ENCODE results near the gene PGD.

PGD gene

GRCh38 chr1:10434590-10434989, 35.7 kb downstream of the PGD start:
- no peak for DNase-seq (ENCODE audit: extremely low read depth, low read depth)
- TF ChIP-seq CTCF (IDR thresholded peaks at IDR 0.05; ENCODE audit: low read depth, low read length, missing control alignments), result no peak
- H3K4me3 ChIP-seq (replicated peaks; ENCODE audit: low read depth, low read length), result no peak overlapping the region

GRCh38 chr1:10437052-10437451, 38.2 kb downstream of the PGD start:
- no peak overlapping the region for H3K4me3 ChIP-seq (replicated peaks; ENCODE audit: low read depth, low read length)
- no peak for DNase-seq (ENCODE audit: extremely low read depth, low read depth)
- TF ChIP-seq CTCF (IDR thresholded peaks at IDR 0.05; ENCODE audit: low read depth, low read length, missing control alignments), result no peak

GRCh38 chr1:10438677-10439163, 39.9 kb downstream of the PGD start:
- no peak overlapping the region for H3K4me3 ChIP-seq (replicated peaks; ENCODE audit: low read depth, low read length)
- no peak for DNase-seq (ENCODE audit: extremely low read depth, low read depth)
- no peak for TF ChIP-seq CTCF (IDR thresholded peaks at IDR 0.05; ENCODE audit: low read depth, low read length, missing control alignments)

- no peak overlapping the region for H3K4me3 ChIP-seq (replicated peaks; ENCODE audit: low read depth, low read length)
- DNase-seq (ENCODE audit: extremely low read depth, low read depth), result no peak
- no peak for TF ChIP-seq CTCF (IDR thresholded peaks at IDR 0.05; ENCODE audit: low read depth, low read length, missing control alignments)
Observed at GRCh38 chr1:10440305-10440704, 41.4 kb downstream of the PGD start.

DNA sequence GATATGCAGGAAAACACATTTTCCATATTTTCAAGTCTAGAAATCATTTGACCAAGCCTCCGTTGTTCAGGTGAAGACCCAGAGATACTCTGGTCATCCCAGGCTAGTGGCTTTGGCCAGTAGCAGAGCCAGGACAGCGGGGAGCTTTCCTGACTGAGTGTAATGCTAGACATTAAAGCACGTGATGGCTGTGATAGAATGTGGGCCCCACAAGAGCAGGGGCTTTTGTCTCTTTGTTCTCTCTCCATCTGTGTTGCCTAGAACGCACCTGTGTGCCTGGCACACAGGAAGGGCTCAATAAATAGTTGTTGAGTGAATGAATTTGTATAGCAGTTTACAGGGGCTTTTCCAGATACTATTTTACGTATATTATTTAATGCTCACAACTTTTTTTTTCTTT, 41.9 kb downstream of the PGD start:
- H3K4me3 ChIP-seq (replicated peaks; ENCODE audit: low read depth, low read length), result no peak overlapping the region
- TF ChIP-seq CTCF (IDR thresholded peaks at IDR 0.05; ENCODE audit: low read depth, low read length, missing control alignments), result no peak
- DNase-seq (ENCODE audit: extremely low read depth, low read depth), result no peak

DNA sequence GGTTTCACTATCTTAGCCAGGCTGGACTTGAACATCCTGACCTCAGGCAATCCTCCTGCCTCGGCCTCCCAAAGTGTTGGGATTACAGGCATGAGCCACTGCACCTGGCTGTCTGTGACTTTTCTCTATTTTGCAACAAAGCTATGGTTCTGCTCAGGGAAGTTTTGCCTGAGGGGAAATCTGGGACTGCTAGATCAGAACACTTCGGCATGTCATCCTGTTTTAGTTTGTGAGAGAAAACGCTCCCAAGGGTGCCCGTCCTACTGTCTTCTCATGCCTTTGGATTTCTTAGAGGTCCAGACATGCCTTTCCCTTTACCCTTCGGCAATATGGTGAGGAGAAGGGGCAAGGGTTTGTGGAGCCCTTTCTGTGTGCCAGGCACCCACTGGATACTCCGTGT, 45.4 kb downstream of the PGD start:
- TF ChIP-seq CTCF (IDR thresholded peaks at IDR 0.05; ENCODE audit: low read depth, low read length, missing control alignments), result no peak
- DNase-seq (ENCODE audit: extremely low read depth, low read depth), result no peak
- H3K4me3 ChIP-seq (replicated peaks; ENCODE audit: low read depth, low read length), result no peak overlapping the region

DNA sequence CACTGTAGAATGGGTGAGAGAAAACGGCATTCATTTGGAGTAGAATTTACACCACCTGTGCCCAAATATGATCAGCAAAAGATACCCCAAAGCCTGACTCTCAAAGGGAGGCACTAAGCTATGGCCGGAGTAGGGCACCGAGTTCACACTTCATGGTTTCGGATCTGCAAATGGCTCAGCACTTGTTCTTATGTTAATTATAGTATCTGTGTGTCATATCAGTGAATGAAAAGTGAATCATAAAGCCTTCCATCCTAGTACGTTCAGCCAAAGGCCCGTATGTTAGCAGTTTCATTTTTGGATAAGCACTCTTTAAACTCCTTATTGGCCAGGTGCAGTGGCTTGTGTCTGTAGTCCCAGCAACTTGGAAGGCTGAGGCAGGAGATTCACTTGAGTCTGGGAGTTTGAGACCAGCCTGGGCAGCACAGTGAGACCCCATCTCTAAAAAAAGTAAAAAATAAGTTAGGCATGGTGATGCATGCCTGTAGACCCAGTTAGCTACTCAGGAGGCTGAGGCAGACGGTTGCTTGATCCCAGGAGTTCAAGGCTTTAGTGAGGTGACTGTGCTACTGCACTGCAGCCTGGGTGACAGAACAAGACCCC, 46.0 kb downstream of the PGD start:
- DNase-seq (ENCODE audit: extremely low read depth, low read depth), result no peak
- H3K4me3 ChIP-seq (replicated peaks; ENCODE audit: low read depth, low read length), result no peak overlapping the region
- no peak for TF ChIP-seq CTCF (IDR thresholded peaks at IDR 0.05; ENCODE audit: low read depth, low read length, missing control alignments)

Data from HFF-Myc (cell line).